ENCODE data around the gene TADA2B.

GRCh38 chr4:7003176-7003878 is 39.8 kb upstream of the TADA2B start:
- TF ChIP-seq EZH2phosphoT487 (IDR thresholded peaks at IDR 0.05; ENCODE audit: unreplicated experiment) (no peak), CTCF (conservative IDR thresholded peaks at IDR 0.05; ENCODE audit: low read depth in 2 of 2) (no peak), EZH2 (IDR thresholded peaks at IDR 0.05; ENCODE audit: low read depth, unreplicated experiment) (no peak), POLR2AphosphoS5 (IDR thresholded peaks at IDR 0.05; ENCODE audit: low read depth) (no peak), REST (IDR thresholded peaks at IDR 0.05; ENCODE audit: unreplicated experiment) (no peak)

Data from GM23338 (cell line).